Activated B cell treated with CpG ODN at 0.5 μM for 24 hours (primary cell): ENCODE data around the gene SERPINA3. TPM values are rescaled to one million over a fixed set of nuclear protein-coding genes. Genes with fewer than 3 reads are reported as not detected.

ENCODE experiments used
- ATAC-seq: fragments of 200-7000 bp; cut with Tn5 transposase; one replicate; pipeline ENCODE4 v1.10.0; 2021; ENCODE audit warnings: low read depth, mild to moderate bottlenecking, moderate library complexity
- CTCF ChIA-PET: fragments of 350-600 bp; sonication (Branson Sonifier 250); formaldehyde crosslinking; loops from one replicate; lab custom pipeline; 2021; ENCODE audit warnings: antibody characterized with exemption; lab: Charles Lee
- POLR2A ChIA-PET: fragments of 350-600 bp; sonication (Branson Sonifier 250); formaldehyde crosslinking; loops from one replicate; lab custom pipeline; 2021; ENCODE audit warnings: antibody characterized with exemption; lab: Charles Lee
- DNase-seq: peaks from one replicate; pipeline ENCODE4 v3.0.0; 2022
- H3K27ac Mint-ChIP-seq: one replicate; pipeline ENCODE4 v1.8.0; 2020; ENCODE audit warnings: mixed read lengths
- H3K27me3 Mint-ChIP-seq: one replicate; pipeline ENCODE4 v1.8.0; 2021; ENCODE audit warnings: mixed read lengths
- H3K36me3 Mint-ChIP-seq: one replicate; pipeline ENCODE4 v1.8.0; 2021; ENCODE audit warnings: low read depth, mixed read lengths
- H3K4me1 Mint-ChIP-seq: one replicate; pipeline ENCODE4 v1.8.0; 2021; ENCODE audit warnings: mixed read lengths
- H3K4me3 Mint-ChIP-seq: one replicate; pipeline ENCODE4 v1.8.0; 2020; ENCODE audit warnings: mild to moderate bottlenecking, mixed read lengths
- H3K9me3 Mint-ChIP-seq: one replicate; pipeline ENCODE4 v1.8.0; 2020; ENCODE audit warnings: mixed read lengths
- intact Hi-C: fragments of 100-400 bp; cut with micrococcal nuclease; formaldehyde crosslinking; loops from one replicate; pipeline ENCODE4 v1.15.1; 2024
- total RNA-seq: library from RNA; stranded (reverse); gene quantifications from 2 replicates; pipeline ENCODE4 v1.2.3, GENCODE V29; 2022
- TF ChIP-seq, protein P1 (sequence below): fragments of 200-600 bp; IDR thresholded peaks from one replicate; pipeline ENCODE4 v1.8.0; 2022; ENCODE audit warnings: antibody characterized with exemption, mild to moderate bottlenecking

Gene SERPINA3
- total RNA-seq, 1 donor from 2014 or later, result not detected

DNA sequence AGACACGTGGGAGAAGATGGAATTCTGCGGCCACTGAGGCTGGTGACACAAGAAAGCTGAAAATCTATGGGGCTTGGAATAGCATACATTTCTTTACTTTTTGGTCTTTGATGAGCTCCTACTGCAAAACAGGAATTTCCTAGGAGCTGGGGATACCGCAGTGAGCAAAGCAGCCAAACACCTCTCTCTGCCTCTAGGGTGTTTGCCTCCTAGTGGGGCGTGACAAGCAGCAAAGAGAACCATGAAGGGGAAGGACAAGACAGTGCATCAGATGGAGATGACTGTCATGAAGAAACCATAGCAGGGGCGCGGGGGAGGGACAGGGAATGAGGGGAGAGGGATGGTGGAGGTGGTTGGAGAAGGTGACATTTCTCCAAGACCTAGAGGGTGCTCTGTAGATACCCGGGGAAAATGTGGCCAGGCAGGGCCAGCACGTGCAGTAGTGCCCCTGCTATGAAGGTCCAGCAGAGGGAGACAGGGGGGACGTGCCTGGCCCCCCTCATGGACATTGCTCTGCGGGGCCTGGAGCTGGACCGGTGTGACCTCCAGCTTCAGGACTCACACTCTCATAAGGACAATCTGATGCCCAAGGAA is 58.6 kb downstream of the SERPINA3 start:
- Mint-ChIP-seq H3K36me3 (no peaks in the 10 kb centered on the region), H3K9me3 (no peaks in the 10 kb centered on the region), H3K27me3 (peaks cover 2% of the 10 kb centered on the region), H3K4me3 (no peak overlapping the region), H3K4me1 (no peaks in the 10 kb centered on the region), H3K27ac (no peak overlapping the region)
- POLR2A ChIA-PET, result no interaction called here
- CTCF ChIA-PET, result no interaction called here
- TF ChIP-seq, protein P1, sequence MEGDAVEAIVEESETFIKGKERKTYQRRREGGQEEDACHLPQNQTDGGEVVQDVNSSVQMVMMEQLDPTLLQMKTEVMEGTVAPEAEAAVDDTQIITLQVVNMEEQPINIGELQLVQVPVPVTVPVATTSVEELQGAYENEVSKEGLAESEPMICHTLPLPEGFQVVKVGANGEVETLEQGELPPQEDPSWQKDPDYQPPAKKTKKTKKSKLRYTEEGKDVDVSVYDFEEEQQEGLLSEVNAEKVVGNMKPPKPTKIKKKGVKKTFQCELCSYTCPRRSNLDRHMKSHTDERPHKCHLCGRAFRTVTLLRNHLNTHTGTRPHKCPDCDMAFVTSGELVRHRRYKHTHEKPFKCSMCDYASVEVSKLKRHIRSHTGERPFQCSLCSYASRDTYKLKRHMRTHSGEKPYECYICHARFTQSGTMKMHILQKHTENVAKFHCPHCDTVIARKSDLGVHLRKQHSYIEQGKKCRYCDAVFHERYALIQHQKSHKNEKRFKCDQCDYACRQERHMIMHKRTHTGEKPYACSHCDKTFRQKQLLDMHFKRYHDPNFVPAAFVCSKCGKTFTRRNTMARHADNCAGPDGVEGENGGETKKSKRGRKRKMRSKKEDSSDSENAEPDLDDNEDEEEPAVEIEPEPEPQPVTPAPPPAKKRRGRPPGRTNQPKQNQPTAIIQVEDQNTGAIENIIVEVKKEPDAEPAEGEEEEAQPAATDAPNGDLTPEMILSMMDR, result no peak
- ATAC-seq, result no peak
- intact Hi-C loops, result no loop called here
- DNase-seq, result no peak

DNA sequence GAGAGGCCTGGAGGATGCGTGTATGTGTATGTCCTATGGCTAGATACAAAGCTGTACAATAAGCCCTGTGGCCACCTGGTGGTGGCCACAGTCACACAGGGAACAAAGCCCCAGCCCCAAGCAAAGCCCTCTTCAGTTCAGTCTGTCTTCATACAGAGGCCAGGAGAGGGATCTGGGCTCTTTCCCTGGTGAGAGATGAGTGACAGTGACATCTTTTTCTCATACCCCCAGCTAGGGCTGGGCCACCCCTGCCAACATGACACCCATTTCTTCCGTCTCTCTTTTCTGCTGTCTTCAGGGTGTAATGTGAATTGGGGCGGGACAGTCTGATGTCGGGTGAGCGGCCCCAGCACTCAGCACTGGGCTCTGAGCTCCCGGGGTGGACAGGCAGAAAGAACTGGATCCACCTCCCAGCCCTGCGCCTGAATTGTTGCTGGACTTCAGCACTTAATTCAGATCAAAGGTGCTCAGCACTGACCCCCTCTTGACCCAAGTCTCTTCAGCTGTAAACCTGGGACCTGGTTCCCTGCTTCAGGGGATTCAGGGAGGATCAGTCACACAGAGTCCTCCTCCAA is 59.8 kb downstream of the SERPINA3 start:
- ChIA-PET POLR2A (no interaction called here), CTCF (no interaction called here)
- no peaks in the 10 kb centered on the region for H3K4me1 Mint-ChIP-seq
- H3K4me3 Mint-ChIP-seq, result no peak overlapping the region
- ATAC-seq (no peak), DNase-seq (no peak)
- H3K27ac Mint-ChIP-seq, result no peak overlapping the region
- TF ChIP-seq, protein P1, result no peak
- no peaks in the 10 kb centered on the region for H3K9me3 Mint-ChIP-seq
- intact Hi-C loops, result no loop called here
- H3K36me3 Mint-ChIP-seq, result no peaks in the 10 kb centered on the region
- peaks cover 5% of the 10 kb centered on the region for H3K27me3 Mint-ChIP-seq

DNA sequence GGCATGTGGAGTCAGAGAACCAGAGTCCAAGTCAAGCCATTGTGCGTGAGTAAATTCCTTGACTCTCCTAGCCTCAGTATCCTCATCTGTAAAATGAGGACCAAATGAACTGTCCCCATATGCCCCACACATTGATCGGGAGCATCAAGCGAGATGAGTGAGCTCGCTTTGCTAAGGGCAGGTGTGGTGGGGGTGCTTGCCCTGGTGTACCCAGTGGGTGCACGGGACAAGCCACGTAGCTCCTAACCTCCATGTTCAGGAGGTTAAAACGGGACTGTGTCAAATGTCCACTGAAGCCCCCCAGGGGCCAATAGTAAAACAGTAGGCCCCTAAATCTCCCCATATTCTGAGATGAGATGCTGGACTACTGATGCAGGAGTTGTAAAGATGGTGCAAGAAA is 60.9 kb downstream of the SERPINA3 start:
- intact Hi-C loops, result no loop called here
- CTCF ChIA-PET, result no interaction called here

More for the DNA sequence above, 60.9 kb downstream of the SERPINA3 start:
- no peak for DNase-seq
- Mint-ChIP-seq H3K9me3 (no peaks in the 10 kb centered on the region), H3K4me3 (no peak overlapping the region), H3K4me1 (no peaks in the 10 kb centered on the region), H3K36me3 (no peaks in the 10 kb centered on the region), H3K27ac (no peak overlapping the region), H3K27me3 (peaks cover 3% of the 10 kb centered on the region)
- POLR2A ChIA-PET, result no interaction called here
- TF ChIP-seq, protein P1, result no peak
- no peak for ATAC-seq

Other genes with a start within 250 kb of the SERPINA3 start
- gene SERPINA2, start 245.7 kb upstream of the SERPINA3 start, total RNA-seq, result not detected in 2 replicates
- gene SERPINA1, start 223.8 kb upstream of the SERPINA3 start, total RNA-seq, result 0.31 TPM in 1 of 2 replicates, not detected in the other
- gene SERPINA11, start 159.6 kb upstream of the SERPINA3 start, total RNA-seq, result not detected in 2 replicates
- gene SERPINA9, start 136.2 kb upstream of the SERPINA3 start, total RNA-seq, result 0.24 and 0.40 TPM in 2 replicates
- not detected in 2 replicates for gene SERPINA12, start 102.9 kb upstream of the SERPINA3 start, total RNA-seq
- not detected in 2 replicates for gene SERPINA4, start 50.9 kb upstream of the SERPINA3 start, total RNA-seq
- gene SERPINA5, start 31.0 kb upstream of the SERPINA3 start, total RNA-seq, result not detected in 2 replicates
- not detected in 2 replicates for gene GSC, start 157.7 kb downstream of the SERPINA3 start, total RNA-seq